ENCODE data around the gene FGF16.

- no peak for TF ChIP-seq MYC (IDR thresholded peaks at IDR 0.05; ENCODE audit: low read depth, low read length)
- no peak for TF ChIP-seq CTCF (IDR thresholded peaks at IDR 0.05; ENCODE audit: low read depth, low read length)
These were observed 48.7 kb upstream of the FGF16 start for GRCh38 chrX:77398330-77398954.
